ENCODE results near the gene NGB.
"Not testable (repeated sequence)": the region's sequence is repeated elsewhere in the genome, so short reads cannot be mapped to it uniquely, and the experiment has no call there.

NGB gene
- 0 reads per million in 2 experiments for total RNA-seq

- DNase-seq (ENCODE audit: low read depth): no peak
Observed at GRCh38 chr14:77271113-77271710, at the start of gene NGB. Gene NGB, minus strand, starts transcription at chr14:77271206. Its CDS starts 269 bp downstream, at chr14:77270937.

- peak; percentile 88 for DNase-seq (ENCODE audit: low read depth)
Observed at GRCh38 chr14:77320238-77320935, 49.4 kb upstream of the NGB start, which contains the start of gene POMT2. Gene POMT2, minus strand, starts transcription at chr14:77320883. Its CDS starts 202 bp downstream, at chr14:77320681.

- no peak for DNase-seq (ENCODE audit: low read depth)
Observed at GRCh38 chr14:77319422-77319821, 48.4 kb upstream of the NGB start.

GRCh38 chr14:77318756-77319155, 47.8 kb upstream of the NGB start:
- DNase-seq (ENCODE audit: low read depth): not testable (repeated sequence)

- DNase-seq (ENCODE audit: low read depth): no peak
Observed at GRCh38 chr14:77318006-77318553, 47.1 kb upstream of the NGB start.

- no peak for DNase-seq (ENCODE audit: low read depth)
Observed at GRCh38 chr14:77316872-77317301, 45.9 kb upstream of the NGB start.

GRCh38 chr14:77316195-77316505, 45.1 kb upstream of the NGB start:
- no peak for DNase-seq (ENCODE audit: low read depth)

- no peak for DNase-seq (ENCODE audit: low read depth)
Observed at GRCh38 chr14:77314539-77315457, 43.8 kb upstream of the NGB start.

GRCh38 chr14:77314043-77314442, 43.0 kb upstream of the NGB start:
- DNase-seq (ENCODE audit: low read depth): no peak

- DNase-seq (ENCODE audit: low read depth): no peak
Observed at GRCh38 chr14:77313371-77313770, 42.4 kb upstream of the NGB start.

- DNase-seq (ENCODE audit: low read depth): no peak
Observed at GRCh38 chr14:77311217-77311616, 40.2 kb upstream of the NGB start.

- DNase-seq (ENCODE audit: low read depth): no peak
Observed at GRCh38 chr14:77310026-77310425, 39.0 kb upstream of the NGB start.

- no peak for DNase-seq (ENCODE audit: low read depth)
Observed at GRCh38 chr14:77309131-77309530, 38.1 kb upstream of the NGB start.

- no peak for DNase-seq (ENCODE audit: low read depth)
Observed at GRCh38 chr14:77306851-77307496, 36.0 kb upstream of the NGB start.

- no peak for DNase-seq (ENCODE audit: low read depth)
Observed at GRCh38 chr14:77306416-77306815, 35.4 kb upstream of the NGB start.

GRCh38 chr14:77305696-77306095, 34.7 kb upstream of the NGB start:
- no peak for DNase-seq (ENCODE audit: low read depth)

GRCh38 chr14:77303417-77304156, 32.6 kb upstream of the NGB start:
- no peak for DNase-seq (ENCODE audit: low read depth)

- DNase-seq (ENCODE audit: low read depth): no peak
Observed at GRCh38 chr14:77302926-77303325, 31.9 kb upstream of the NGB start.

GRCh38 chr14:77301103-77301502, 30.1 kb upstream of the NGB start:
- DNase-seq (ENCODE audit: low read depth): peak; percentile 18

- no peak for DNase-seq (ENCODE audit: low read depth)
Observed at GRCh38 chr14:77299771-77300170, 28.8 kb upstream of the NGB start.

- DNase-seq (ENCODE audit: low read depth): no peak
Observed at GRCh38 chr14:77296906-77297305, 25.9 kb upstream of the NGB start.

Measured in T follicular helper cell (primary cell).